HG02798 (cell line): ENCODE results near the gene DGCR8.

Source experiments
- ATAC-seq: cut with Tn5 transposase; IDR thresholded peaks from one replicate; pipeline ENCODE4 v1.9.1; 2021; ENCODE audit warnings: mild to moderate bottlenecking; ENCODE audit not compliant: unreplicated experiment, poor library complexity

DGCR8 gene

GRCh38 chr22:20052309-20053259 lies 27.5 kb upstream of the DGCR8 start:
- ATAC-seq, result no peak

- no peak for ATAC-seq
Observed at GRCh38 chr22:20053407-20054033, 26.5 kb upstream of the DGCR8 start.

GRCh38 chr22:20054034-20054427 lies 26.0 kb upstream of the DGCR8 start:
- no peak for ATAC-seq

- no peak for ATAC-seq
Observed at GRCh38 chr22:20054485-20054884, 25.6 kb upstream of the DGCR8 start.

- ATAC-seq, result no peak
Observed at GRCh38 chr22:20055144-20055543, 24.9 kb upstream of the DGCR8 start.

- no peak for ATAC-seq
Observed at GRCh38 chr22:20055654-20056053, 24.4 kb upstream of the DGCR8 start.

GRCh38 chr22:20056161-20056560 lies 23.9 kb upstream of the DGCR8 start:
- ATAC-seq, result no peak

- no peak for ATAC-seq
Observed at GRCh38 chr22:20056696-20057386, 23.2 kb upstream of the DGCR8 start.

GRCh38 chr22:20057596-20058268 lies 22.3 kb upstream of the DGCR8 start:
- ATAC-seq, result no peak

- no peak for ATAC-seq
Observed at GRCh38 chr22:20058989-20059770, 20.9 kb upstream of the DGCR8 start.

GRCh38 chr22:20060700-20061480 lies 19.2 kb upstream of the DGCR8 start:
- ATAC-seq, result no peak

GRCh38 chr22:20061481-20061861 lies 18.6 kb upstream of the DGCR8 start:
- ATAC-seq, result no peak

- ATAC-seq, result no peak
Observed at GRCh38 chr22:20062043-20062765, 17.8 kb upstream of the DGCR8 start.

GRCh38 chr22:20062766-20063083 lies 17.3 kb upstream of the DGCR8 start:
- ATAC-seq, result no peak

- no peak for ATAC-seq
Observed at GRCh38 chr22:20063271-20064139, 16.5 kb upstream of the DGCR8 start.

GRCh38 chr22:20064140-20064480 lies 15.9 kb upstream of the DGCR8 start:
- no peak for ATAC-seq

GRCh38 chr22:20064545-20065262 lies 15.3 kb upstream of the DGCR8 start:
- no peak for ATAC-seq
